MM.1S (cell line): ENCODE measurements around the gene IGFBP1.

Source experiments
- CTCF ChIP-seq: fragments of 300-600 bp; sonication (generic); IDR thresholded peaks from 2 replicates; pipeline ENCODE4 v1.5.1; 2016; ENCODE audit warnings: antibody characterized with exemption, low read length, mixed read lengths
- EZH2 ChIP-seq: fragments of 300-600 bp; sonication (generic); optimal IDR thresholded peaks from 2 replicates; pipeline ENCODE3; 2017; ENCODE audit warnings: low read depth, mild to moderate bottlenecking, antibody characterized with exemption, low read length, mixed read lengths
- EZH2phosphoT487 ChIP-seq: fragments of 300-600 bp; sonication (generic); IDR thresholded peaks from 2 replicates; pipeline ENCODE4 v1.6.1; 2018; ENCODE audit warnings: antibody characterized with exemption, low read length

DNA sequence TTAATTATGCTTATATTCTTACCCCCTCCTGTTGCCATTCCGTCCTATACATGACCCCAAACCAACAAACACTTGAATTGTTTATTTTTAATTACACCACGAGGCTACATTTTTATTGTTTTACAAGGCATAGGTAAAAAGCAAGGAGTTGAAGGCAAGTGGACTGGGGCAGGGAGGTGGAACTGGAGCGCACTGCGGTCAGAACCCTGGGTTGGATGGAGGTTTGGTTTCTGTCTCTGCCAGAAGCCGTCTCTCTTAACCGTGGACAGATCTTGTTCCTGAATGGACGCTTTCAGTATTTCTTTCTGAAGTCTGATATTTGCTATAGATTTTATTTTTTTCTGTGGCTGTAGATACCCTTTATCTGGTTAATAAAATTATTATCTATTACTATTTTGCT is 52.7 kb downstream of the IGFBP1 start:
- no peak for TF ChIP-seq EZH2phosphoT487
- TF ChIP-seq EZH2, result no peak
- TF ChIP-seq CTCF, result no peak
